Right lobe of liver (tissue), 6 donors: ENCODE data around the gene ATP6V0E1. TPM values are rescaled to one million over a fixed set of nuclear protein-coding genes. Genes with fewer than 3 reads are reported as not detected.
"Not testable (repeated sequence)": the region's sequence is repeated elsewhere in the genome, so short reads cannot be mapped to it uniquely, and the experiment has no call there.

Experiments used
- ATAC-seq, 4 donors: fragments of 200-7000 bp; cut with Tn5 transposase; one replicate each; pipeline ENCODE4 v1.9.1; 2020; ENCODE audit warnings: mild to moderate bottlenecking in 4 of 4, moderate library complexity in 4 of 4
- DNase-seq, 3 donors: peaks; one replicate each; pipeline ENCODE4 v3.0.0-alpha.2; 2020
- H3K27ac ChIP-seq, 3 donors: fragments of 200-600 bp; one replicate each; pipeline ENCODE4 v1.8.0; 2022
- H3K27me3 ChIP-seq, 2 donors: fragments of 200-600 bp; one replicate each; pipeline ENCODE4 v1.8.0; 2022
- H3K36me3 ChIP-seq, 4 donors: fragments of 200-600 bp; sonication (generic) in 1 of 4; one replicate each; pipeline versions ENCODE4 v1.5.1 to v1.8.0; 2017 to 2022; ENCODE audit warnings: control low read depth in 1 of 4
- H3K4me1 ChIP-seq, 4 donors: fragments of 200-600 bp; sonication (generic) in 1 of 4; one replicate each; pipeline versions ENCODE4 v1.5.1 to v1.8.0; 2017 to 2022; ENCODE audit warnings: control low read depth in 1 of 4
- H3K4me3 ChIP-seq, 3 donors: fragments of 200-600 bp; one replicate each; pipeline ENCODE4 v1.8.0; 2022
- H3K9me3 ChIP-seq, 4 donors: fragments of 200-600 bp; sonication (generic) in 1 of 4; one replicate each; pipeline versions ENCODE4 v1.5.1 to v1.8.0; 2017 to 2022; ENCODE audit warnings: control low read depth in 1 of 4
- CTCF ChIP-seq, 4 donors: fragments of 200-600 bp in 3 of 4; fragments of 450-650 bp in 1 of 4; IDR thresholded peaks; one replicate each; pipeline versions ENCODE4 v1.5.1 to v1.8.0; 2016 to 2022; ENCODE audit warnings: antibody characterized with exemption in 4 of 4, mild to moderate bottlenecking in 2 of 4
- POLR2A ChIP-seq: fragments of 450-650 bp; IDR thresholded peaks from one replicate; pipeline ENCODE4 v1.6.1; 2017; ENCODE audit warnings: antibody characterized with exemption, mild to moderate bottlenecking
- WGBS: methylation state at CpG from one replicate; pipeline ENCODE4 v1.1.6; 2018; ENCODE audit warnings: low coverage, low lambda C conversion rate; ENCODE audit not compliant: insufficient coverage; ENCODE audit errors: missing lambda C conversion rate; 5-methylcytosine and 5-hydroxymethylcytosine counted together
- intact Hi-C, 2 donors: fragments of 100-400 bp; cut with DNase I; formaldehyde crosslinking; loops; one replicate each; pipeline versions ENCODE4 v1.11.2 to v1.14.1; 2022
- total RNA-seq, 6 experiments: library from RNA; depleted of rRNA in 2 of 6; stranded (reverse); fragments of >200 nt in 2 of 6; fragmentation: NEBNext Ultra II Directional in 3 of 6; extraction: Animal tissue kit (Norgen Biotek cat#: 25700) in 3 of 6; gene quantifications; one replicate each; pipeline versions ENCODE4 v1.1.0 to v1.2.4, GENCODE V29; 2016 to 2023
- donor health status: DM: no; HTN: yes; CAD: no.
- donor health status: DM: no; HTN: no; CAD: no.
- donor health status: DM: no; HTN: no; CAD: no.
- donor health status: DM: no; HTN: yes; CAD: no.
- donor health status: DM: no; HTN: yes; CAD: no.

The ATP6V0E1 gene
- total RNA-seq, 6 experiments from 2014 or later = 83.1 to 202 (median 116) TPM

GRCh38 chr5:173065155-173065554 is 81.6 kb downstream of the ATP6V0E1 start:
- DNase-seq (no peak), ATAC-seq (peak in 1 of 4 donors; percentile 48)
- no peak overlapping the region for H3K4me3 ChIP-seq
- H3K27me3 ChIP-seq = no peaks in the 10 kb centered on the region
- H3K9me3 ChIP-seq = no peaks in the 10 kb centered on the region
- H3K4me1 ChIP-seq = peaks cover 0 to 7% (median 4%) of the 10 kb centered on the region in 4 donors
- no peak for TF ChIP-seq POLR2A
- no peaks in the 10 kb centered on the region for H3K36me3 ChIP-seq
- no peak overlapping the region for H3K27ac ChIP-seq
- intact Hi-C loops = no loop called here

- DNase-seq (no peak), ATAC-seq (peak; percentile 17 to 49 (median 27))
- Histone ChIP-seq H3K36me3 (no peaks in the 10 kb centered on the region), H3K9me3 (no peaks in the 10 kb centered on the region), H3K27me3 (no peaks in the 10 kb centered on the region), H3K4me1 (peaks cover 0 to 16% (median 4%) of the 10 kb centered on the region in 4 donors), H3K27ac (no peak overlapping the region), H3K4me3 (no peak overlapping the region)
- 66% methylated on average over 7 of the region's 7 CpGs for WGBS
- TF ChIP-seq CTCF (IDR thresholded peaks at IDR 0.05) (no peak), POLR2A (no peak)
- intact Hi-C loops = no loop called here
Measured at GRCh38 chr5:173069671-173070070, 86.1 kb downstream of the ATP6V0E1 start.

- WGBS = 80% methylated on average over 5 of the region's 5 CpGs
- no peak for ATAC-seq
- Histone ChIP-seq H3K36me3 (no peaks in the 10 kb centered on the region), H3K4me3 (no peak overlapping the region), H3K4me1 (peaks cover 0 to 10% (median 0%) of the 10 kb centered on the region in 4 donors), H3K9me3 (no peaks in the 10 kb centered on the region), H3K27me3 (no peaks in the 10 kb centered on the region), H3K27ac (no peak overlapping the region)
- intact Hi-C loops = no loop called here
- DNase-seq = no peak
- TF ChIP-seq CTCF (IDR thresholded peaks at IDR 0.05) = no peak
- TF ChIP-seq POLR2A = no peak
Measured at GRCh38 chr5:173075137-173075843, 91.7 kb downstream of the ATP6V0E1 start.

- peaks cover 0 to 10% (median 0%) of the 10 kb centered on the region in 4 donors for H3K4me1 ChIP-seq
- no peak for DNase-seq
- 89% methylated on average over 5 of the region's 5 CpGs for WGBS
- no peak overlapping the region for H3K4me3 ChIP-seq
- no peaks in the 10 kb centered on the region for H3K27me3 ChIP-seq
- H3K9me3 ChIP-seq = no peaks in the 10 kb centered on the region
- intact Hi-C loops = no loop called here
- no peak overlapping the region for H3K27ac ChIP-seq
- ATAC-seq = no peak
- H3K36me3 ChIP-seq = no peaks in the 10 kb centered on the region
- TF ChIP-seq CTCF (IDR thresholded peaks at IDR 0.05) = no peak
- no peak for TF ChIP-seq POLR2A
Measured at GRCh38 chr5:173075970-173076369, 92.4 kb downstream of the ATP6V0E1 start.

GRCh38 chr5:173076471-173076870 is 92.9 kb downstream of the ATP6V0E1 start:
- DNase-seq, H3K27me3 ChIP-seq, H3K4me3 ChIP-seq, H3K27ac ChIP-seq, H3K9me3 ChIP-seq, intact Hi-C loops, H3K36me3 ChIP-seq: not testable (repeated sequence)
- ATAC-seq = peak in 1 of 4 donors; percentile 16
- 97% methylated on average over 4 of the region's 4 CpGs for WGBS
- H3K4me1 ChIP-seq = peaks cover 0 to 10% (median 0%) of the 10 kb centered on the region in 4 donors
